ENCODE measurements around the gene DCTN3. TPM values are rescaled to one million over a fixed set of nuclear protein-coding genes. Genes with fewer than 3 reads are reported as not detected.

DCTN3 gene
- total RNA-seq, 4 donors from 2014 or later: 41.4 to 57.5 (median 51.7) TPM

DNA sequence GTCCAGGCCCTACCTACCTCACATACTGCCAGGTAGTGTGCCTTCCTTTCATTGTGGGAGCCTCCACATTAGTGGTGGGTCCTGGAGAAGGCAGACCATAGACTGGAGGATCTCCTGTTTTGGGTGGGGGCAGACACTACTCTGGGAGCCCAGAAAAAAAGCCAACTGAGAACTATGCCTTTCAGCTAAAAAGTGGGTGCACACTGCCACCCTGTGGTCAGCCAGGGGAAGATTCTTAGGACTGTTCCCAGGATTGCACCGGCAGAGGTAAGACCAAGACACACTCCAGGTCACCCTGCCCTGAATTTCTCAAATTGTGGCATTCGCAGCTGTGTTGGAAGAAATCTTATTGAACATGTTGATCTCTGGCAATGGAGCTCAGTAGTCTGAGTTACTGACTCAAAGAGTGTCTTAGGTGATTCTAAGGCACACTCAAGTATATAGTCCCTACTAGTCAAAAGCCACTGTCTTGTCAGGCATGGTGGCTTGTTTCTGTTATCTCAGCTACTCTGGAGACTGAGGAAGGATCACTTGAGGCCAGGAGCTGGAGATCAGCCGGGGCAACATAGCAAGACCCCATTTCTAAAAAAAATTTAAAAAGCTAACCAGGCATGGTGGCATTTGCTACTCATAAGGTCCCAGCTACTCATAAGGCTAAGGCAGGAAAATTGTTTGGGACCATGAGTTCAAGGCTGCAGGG, 13.7 kb upstream of the DCTN3 start:
- TF ChIP-seq, protein P1, sequence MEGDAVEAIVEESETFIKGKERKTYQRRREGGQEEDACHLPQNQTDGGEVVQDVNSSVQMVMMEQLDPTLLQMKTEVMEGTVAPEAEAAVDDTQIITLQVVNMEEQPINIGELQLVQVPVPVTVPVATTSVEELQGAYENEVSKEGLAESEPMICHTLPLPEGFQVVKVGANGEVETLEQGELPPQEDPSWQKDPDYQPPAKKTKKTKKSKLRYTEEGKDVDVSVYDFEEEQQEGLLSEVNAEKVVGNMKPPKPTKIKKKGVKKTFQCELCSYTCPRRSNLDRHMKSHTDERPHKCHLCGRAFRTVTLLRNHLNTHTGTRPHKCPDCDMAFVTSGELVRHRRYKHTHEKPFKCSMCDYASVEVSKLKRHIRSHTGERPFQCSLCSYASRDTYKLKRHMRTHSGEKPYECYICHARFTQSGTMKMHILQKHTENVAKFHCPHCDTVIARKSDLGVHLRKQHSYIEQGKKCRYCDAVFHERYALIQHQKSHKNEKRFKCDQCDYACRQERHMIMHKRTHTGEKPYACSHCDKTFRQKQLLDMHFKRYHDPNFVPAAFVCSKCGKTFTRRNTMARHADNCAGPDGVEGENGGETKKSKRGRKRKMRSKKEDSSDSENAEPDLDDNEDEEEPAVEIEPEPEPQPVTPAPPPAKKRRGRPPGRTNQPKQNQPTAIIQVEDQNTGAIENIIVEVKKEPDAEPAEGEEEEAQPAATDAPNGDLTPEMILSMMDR (IDR thresholded peaks at IDR 0.05; ENCODE audit: low read depth): no peak

DNA sequence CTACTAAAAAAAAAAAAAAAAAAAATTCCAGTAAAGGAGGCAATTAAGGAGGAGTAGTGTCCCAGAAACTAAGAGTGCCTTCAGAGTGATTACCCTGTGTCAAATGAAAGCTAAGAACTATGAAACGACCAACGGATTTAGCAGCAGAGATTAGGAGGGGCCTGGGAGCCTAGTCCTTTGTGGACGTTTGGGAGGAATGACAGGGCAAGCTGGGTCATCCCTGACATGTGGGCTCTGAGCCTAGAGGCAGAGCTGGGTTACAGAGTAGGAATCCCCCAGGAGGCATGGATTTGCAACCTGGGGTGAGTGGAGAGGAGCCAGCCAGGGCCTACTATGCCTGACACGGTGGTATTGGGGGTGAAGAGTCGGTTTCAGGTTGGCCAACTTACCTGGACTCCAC, 12.9 kb upstream of the DCTN3 start:
- TF ChIP-seq, protein P1 (IDR thresholded peaks at IDR 0.05; ENCODE audit: low read depth): no peak

DNA sequence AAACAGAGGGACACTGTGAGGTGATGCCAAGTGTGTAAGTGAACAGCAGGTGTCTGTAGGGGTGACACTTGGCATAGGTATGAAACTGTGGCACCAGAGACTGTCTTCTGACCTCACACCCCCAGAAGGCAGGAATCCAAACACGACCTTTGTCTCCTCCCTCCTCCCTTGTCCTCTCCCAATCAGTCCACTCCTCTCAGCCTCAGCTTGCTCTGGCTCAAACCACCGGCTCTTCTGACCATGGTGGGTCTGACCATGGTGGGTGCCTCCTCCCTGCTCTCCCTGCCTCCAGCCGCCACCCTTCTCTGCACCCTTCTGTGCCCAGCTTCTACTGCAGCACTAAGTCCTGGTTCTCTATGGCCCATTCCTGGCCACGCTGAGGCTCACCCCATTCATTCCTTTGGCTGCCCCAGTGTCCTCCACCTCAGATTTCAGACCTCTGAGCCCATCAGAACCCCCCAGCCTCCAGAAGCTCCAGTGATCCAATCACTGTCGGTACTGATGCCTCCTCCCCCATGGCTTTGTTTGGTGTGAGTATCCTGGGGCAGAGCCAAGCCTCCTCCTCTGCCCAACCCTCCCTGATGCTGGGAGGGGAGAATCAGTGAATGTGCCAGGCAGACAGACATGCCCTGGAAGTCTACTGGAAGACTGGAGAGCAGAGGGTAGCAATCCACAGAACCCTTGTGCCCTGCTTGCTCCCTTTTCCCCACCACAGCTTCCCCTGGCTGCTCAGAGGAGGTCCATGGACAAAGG, 10.3 kb upstream of the DCTN3 start:
- TF ChIP-seq, protein P1 (IDR thresholded peaks at IDR 0.05; ENCODE audit: low read depth): no peak

DNA sequence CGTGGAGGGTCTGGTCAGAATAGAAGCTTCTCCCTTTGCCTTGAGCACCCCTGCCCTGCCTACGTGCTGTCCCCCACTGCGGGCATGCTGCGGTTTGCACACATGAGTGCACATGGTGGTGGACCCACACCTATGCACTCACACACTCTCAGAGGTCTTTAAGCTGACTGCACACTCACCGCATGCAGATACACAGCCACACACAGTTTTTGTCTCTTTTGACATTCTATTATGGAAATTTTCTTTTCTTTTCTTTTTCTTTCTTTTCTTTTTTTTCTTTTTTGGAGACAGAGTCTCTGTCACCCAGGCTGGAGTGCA, 9.2 kb upstream of the DCTN3 start:
- TF ChIP-seq, protein P1 (IDR thresholded peaks at IDR 0.05; ENCODE audit: low read depth): no peak

DNA sequence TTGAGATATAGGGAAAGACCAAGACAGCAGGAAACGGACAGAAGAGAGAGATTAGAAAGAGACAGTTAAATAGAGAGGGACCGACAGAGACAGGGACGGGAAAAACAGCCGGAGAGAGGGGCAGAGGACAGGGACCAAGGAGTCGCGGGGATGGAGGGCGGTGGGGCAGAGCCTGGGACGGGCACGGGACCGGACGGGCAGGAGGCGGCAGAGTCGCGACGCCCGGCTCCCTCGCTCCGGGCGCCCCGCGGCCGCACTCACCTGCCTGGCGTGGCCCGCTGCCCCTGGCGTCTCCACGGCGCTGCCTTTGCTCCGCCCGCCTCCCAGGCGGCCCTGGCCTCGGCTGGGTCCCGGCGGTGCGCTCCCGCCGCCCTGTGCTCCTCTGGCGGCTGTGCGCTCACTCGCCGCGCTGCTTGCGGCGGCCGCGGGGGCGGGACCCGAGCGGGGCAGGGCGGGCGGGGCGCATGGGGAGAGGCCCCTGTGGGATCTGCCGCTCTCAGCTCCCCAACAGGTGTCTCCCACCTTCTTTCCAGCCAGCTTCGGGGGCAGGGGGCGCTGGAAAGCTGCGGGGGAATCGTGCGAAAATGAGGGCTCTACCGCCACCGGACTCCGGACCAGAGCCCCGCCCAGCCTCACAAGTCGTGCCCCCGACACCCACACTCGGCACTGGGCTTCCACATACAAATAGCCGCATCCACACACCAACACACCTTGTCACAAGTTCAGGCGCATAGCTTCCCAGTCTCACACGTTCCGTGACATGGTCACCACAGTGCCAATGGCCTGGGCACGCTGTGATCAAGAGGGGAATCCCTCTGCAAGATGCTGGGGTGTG, 8.6 kb upstream of the DCTN3 start, which contains the start of gene ARID3C:
Gene ARID3C (minus strand): TSS at position 411 of the 835 bp plus-strand sequence. CDS start 1,052 bp downstream, outside the sequence.
- TF ChIP-seq, protein P1 (IDR thresholded peaks at IDR 0.05; ENCODE audit: low read depth): no peak

DNA sequence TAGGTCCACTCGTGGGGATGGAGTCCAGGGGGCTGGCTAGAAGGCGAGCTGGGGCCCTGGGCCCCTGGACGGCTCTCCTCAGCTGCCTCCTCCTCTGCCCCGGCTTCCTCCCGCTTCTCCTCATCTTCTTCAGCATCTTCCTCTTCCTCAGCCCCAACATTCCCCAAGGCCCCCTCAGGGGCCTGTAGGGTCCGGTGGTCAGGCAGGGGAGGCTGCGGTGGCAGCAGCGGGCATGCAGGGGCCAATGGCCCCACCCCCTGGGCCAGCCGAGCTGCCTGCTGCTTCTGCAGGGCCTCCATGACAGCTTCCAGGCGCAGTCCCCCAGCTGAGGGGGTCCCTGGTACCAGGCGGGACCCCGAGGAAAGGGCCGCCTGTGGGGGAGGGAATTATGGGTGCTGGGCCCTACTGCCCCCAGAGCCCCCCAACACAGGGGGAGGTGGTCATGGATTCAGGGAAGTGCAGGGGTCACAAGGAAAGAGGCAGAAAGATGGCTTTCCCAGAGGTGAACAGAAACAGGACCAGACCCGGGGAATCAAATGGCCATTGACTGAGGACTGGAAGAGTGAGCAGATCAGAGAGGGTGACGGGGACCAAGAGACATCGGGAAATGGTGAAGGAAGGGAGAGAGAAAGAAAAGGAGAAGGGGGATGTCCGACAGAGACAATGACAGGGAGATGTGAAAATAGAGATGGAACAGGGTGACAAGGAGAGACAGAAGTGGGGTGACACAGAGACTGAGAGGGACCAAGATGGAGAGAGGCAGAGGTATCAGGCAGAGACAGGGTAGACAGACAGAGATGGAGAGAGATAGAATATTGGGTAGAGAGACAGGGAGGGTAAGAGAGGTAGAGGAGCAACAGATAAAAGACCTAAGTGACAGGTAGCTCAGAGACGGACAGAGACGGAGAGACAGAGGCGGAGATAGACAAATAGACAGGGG, 7.7 kb upstream of the DCTN3 start:
- TF ChIP-seq, protein P1 (IDR thresholded peaks at IDR 0.05; ENCODE audit: low read depth): no peak

Measured in subcutaneous adipose tissue (tissue), 4 donors.